TTC549 (cell line): ENCODE data around the gene ST3GAL5.

Source experiments
- FAIRE-seq: peaks from 2 replicates; lab custom pipeline; 2012; peaks lifted over from hg19 to GRCh38; lab: Jason Lieb, UNC

Gene ST3GAL5

DNA sequence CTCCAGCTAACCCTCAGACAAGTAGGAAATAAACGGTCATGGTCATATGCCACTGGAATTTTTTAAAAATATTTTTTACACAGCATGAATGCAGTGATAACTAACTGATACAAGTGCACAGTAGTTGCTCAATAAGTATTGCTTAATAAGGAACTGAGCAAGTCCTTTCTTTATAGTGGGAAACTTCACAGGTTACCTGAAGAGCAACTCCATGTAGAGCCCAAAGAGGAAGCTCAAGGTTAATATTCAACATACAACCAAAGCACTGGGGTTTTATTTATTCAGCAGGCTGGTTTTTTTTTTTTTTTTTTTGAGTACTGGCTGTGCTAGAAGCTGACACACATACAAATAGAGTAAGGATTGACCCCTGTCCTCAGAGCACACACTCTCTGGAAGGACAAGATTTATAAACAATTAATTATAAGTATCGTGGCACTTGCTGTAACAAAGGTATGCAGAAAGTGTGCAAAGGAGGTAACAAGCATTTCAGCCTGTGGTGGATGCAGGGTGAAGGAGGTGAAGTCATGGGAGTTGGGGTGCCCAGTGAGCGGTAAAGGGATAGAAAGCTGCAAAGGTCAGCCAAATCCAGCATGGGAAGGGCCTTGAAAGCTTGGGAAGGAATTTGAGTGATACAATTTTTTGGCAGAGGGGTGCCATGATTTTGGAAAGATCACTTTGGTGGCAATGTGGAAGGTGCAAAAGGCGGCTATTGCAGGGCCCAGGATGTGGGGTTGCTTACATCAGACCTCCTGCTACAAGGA is 82.3 kb downstream of the ST3GAL5 start:
- no peak for FAIRE-seq

DNA sequence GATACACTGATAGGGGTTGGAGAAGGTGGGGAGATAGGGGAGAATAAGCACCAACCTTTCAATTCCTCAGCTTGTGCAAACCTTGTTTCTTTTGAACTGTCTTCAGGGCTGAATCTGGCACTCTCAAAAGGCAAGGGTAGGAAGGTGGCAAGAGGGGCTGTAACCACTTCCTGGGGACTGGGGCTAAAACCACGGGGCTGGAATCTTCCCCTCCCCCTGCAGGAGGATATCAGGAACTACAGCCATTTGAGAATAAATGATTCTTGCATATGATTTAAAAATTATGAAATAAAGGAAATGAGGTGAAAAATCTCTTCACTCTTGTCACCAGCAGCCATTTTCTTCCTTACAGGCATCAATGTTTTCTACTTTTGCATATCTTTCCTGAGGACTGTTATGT is 84.2 kb downstream of the ST3GAL5 start:
- no peak for FAIRE-seq

DNA sequence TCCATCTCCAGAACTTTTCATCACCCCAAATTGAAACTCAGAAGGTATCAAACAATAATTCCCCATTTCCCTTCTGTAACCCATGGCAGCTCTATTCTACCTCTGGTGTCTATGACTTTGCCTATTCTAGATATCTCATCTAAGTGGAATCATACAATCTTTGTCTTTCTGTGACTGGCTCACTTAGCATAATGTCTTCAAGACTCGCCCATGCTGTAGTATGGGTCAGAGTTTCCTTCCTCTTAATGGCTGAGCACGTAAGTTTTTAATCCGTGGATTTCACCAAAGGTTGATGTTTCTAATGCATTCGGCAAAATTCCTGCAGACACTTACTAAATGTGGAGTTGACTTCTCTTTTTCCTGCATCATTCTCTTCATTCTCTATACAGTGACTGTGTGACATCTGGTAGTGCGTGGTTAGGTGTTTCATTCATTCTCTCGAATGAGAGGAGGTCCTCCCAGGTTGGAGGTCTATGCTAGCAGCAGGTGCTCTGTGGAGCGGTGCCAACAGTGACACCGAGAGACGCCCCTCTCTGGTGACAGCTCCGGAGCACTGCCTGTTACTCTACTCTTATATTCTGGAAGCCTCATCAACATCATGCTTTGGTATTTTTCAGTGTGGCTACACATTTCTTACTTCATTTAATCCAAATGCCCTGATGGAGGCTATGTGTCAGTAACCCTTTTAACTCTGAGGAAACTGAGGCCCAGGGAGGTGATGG is 84.9 kb downstream of the ST3GAL5 start:
- FAIRE-seq: no peak

DNA sequence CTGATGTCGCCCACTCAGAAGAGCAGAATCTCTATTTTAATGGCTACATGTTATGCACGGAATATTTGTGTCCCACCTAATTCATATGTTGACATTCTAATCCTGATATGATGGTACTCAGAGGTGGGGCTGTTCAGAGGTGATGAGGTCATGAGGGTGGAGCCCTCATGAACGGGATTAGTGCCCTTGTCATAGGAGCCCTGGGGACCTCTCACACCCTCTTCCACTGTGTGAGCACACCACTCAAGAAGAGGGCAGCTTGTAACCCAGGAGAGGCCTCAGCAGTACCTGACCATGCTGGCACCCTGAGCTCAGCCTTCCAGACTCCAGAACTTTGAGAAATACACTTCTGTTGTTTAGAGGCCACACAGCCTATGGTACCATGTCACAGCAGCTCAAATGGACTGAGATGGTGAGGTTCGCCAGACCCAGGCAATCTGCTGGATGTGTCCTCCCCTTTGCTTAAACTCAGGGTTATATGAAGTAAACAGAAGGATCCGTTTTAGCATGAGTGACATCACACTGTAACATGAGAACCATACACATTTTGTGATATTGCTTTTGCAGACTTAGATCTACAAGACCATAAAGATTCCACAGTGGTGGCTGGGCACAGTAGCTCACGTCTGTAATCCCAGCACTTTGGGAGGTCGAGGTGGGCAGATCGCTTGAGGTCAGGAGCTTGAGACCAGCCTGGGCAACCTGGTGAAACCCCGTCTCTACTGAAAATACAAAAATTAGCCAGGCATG is 86.3 kb downstream of the ST3GAL5 start:
- no peak for FAIRE-seq

DNA sequence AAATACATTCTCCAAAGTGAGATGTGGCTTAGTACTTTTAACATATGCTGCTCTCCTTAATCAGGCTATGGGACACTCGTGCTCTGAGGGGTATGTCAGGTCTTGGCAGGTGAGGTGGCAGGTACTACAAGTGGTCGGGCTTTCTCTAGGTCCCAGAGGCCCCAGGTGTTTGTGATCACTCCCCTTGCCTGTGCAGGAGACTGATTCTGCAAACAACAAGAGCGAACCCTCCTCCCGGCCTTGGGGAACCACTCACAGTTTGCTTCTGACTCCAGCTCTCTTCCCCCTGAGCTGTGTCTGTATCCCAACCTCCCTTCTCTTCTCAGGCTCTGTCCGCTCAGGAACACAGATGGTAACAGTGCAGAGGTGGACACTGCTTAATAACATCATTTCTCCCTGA is 86.9 kb downstream of the ST3GAL5 start:
- no peak for FAIRE-seq

DNA sequence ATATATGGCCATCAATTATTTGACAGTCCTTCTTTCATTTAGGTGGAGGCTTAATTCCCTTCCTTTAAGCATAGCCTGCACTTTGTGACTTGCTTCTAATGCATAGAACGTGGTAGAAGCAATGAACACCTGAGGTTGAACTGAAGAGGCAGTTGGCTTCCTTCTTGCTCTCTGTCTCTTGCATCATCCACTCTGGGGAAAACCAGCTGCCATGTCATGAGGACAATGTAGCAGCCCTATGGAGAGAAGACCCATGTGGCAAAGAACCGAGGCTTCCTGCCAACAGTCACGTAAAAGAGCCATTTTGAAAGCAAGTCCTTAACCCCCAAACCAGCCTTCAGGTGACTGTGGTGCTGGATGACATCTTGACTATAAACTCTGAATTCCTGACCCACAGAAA is 88.2 kb downstream of the ST3GAL5 start:
- FAIRE-seq: no peak

DNA sequence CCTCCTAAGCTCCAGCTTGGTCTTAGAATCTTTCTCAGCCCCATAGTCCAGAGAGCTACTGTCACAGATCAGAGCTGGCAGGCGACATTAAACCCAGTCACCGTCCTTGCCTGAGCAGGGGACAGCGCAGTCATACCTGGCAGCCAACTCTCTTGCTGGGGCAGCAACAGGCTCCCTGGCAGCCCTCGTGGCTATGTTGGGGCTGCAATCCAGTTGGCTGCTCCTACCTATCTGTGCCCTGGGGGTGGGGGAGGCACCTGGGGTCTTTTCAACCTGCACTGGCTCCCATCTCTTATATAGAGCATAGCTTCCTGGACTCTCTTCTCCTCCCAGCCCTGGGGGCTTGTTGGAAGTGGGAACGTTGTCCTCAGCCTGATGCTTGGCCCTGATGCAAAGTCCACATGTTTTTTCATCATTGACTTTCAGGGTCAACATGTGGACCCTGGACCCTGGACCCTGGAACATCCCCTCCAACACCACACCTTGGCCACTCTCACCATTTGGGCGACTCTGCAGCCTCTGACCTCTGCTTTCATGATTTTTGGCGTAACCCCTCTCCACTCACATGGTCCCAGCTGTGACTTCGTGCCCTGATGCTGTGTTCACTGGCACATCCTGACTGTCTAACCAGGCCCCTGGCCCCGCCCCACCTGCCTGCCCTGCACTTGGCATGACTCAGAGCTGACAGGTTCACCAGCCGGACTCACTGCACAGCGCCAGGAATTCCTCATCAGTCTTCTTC is 89.4 kb downstream of the ST3GAL5 start:
- no peak for FAIRE-seq

DNA sequence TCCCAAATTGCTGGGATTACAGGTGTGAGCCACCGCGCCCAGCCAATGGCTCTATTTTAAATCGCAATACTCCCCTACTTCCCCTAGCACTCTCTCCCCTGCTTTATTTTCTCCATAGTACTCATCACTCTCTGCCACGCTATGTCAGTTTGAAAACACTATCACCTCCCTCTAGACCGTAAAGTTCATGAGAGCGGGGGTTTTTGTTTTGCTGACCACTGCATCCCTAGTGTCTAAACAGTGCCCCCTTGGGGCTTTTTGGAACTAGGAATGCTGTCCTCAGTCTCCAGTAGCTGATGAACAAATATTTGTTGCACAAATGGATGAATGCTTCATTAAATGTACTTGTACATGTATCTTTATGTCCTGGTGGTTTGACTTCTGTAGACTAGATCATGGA is 90.9 kb downstream of the ST3GAL5 start:
- no peak for FAIRE-seq

DNA sequence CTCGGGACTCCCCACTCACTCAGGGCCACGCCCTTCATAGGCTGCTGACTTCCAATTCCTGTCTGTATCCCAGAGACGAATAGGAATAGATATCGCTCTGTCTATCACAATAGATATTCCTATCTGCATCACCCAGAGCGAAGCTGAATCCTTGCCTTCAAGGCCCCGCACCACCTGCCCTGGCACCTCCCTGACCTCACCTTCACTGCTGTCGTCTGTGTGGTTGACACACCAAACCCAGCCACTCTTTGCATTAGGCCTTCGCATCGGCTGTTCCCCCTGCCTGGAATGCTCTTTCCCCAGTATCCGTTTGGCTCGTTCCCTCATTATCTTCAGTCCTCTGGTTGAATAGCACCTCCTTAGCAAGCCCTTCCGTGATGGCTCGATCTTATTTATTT is 91.5 kb downstream of the ST3GAL5 start:
- FAIRE-seq: no peak

DNA sequence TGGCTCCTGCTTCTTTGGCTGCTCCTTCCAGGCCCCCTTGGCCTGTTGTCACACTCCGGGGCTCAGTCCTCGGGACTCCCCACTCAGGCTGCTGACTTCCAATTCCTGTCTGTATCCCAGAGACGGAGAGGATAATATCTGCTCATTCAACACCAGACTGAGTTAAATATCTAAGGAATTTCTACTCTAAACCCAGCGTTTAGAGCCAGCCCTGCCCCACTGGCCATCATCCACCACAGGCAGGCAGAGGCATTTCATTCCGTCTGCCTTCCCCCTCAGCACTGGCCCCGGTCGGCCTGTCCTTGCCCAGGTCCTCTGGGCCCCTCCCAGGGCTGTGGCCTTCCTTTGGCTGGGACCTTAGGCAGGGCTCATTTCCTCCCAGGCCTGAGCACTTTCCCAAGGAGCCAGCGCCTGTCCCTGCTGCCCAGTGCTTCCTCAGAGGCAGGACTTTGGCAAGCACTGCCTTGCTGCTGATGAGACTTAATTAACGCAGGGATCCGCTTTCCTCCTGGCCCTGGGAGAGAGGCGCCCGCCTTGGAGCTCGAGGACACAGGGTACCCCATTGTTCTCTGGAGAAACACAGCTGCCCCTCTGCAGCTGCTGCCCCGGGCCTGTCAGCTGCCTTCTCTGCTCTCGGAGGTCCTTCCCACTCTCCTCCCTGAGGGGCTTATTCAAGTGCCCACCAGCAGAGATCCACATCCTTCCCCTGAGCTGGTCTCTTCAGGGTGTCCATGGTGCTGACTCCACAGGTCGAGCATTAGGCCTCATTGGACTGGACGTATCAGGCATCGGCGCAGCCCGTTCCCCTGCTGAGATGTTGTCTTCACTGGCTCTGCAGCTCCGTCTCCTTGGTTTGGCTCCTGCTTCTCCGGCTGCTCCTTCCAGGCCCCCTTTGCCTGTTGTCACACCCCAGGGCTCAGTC is 92.2 kb downstream of the ST3GAL5 start:
- no peak for FAIRE-seq

DNA sequence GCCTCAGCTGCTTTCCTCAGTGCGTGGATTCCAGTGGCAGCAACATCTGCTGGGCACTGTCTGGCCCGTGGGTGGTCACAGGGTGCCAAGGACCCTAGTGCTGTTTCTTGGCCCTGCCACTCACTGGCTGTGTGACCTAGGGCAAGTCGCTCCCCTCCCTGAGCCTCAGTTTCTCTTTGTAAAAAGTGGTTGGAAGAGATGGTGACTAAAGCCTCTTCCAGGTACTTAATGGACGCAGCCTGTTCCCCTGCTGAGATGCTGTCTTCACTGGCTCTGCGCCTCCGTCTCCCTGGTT is 92.8 kb downstream of the ST3GAL5 start:
- no peak for FAIRE-seq

DNA sequence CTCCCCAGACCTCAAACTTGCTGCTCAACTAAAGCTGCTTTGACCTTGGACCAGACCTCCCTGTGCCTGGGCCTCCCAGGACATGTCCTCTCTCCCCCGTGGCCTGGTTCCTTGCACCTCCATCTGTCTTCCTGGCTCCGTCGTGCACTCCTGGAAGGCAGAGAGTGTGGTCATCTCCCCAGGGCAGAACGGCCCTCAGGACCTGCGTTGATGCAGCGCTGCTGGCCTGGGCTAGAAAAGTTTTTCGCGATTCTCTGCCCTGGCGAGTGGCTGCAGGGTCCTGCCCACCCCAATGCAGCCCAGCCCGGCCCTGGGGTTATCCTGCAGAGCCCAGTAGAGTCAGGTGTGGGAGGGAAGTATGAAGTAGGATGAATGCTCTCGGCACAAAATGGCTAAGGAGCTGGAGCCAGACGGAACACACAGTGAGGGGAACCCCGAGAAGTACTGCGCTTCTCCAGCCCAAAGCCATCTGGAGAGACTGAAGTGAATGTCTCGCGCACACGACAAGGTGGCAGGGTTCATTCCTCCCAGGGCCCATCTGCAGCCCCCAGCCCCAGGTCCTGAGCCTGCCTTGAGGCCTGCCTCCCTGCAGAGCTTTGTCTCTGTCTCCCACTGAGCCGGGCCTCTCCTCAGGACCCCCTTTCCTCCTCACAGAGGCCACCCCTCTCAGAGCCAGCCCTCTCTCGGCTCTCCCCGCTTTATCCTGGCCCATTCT is 93.3 kb downstream of the ST3GAL5 start:
- FAIRE-seq: no peak

DNA sequence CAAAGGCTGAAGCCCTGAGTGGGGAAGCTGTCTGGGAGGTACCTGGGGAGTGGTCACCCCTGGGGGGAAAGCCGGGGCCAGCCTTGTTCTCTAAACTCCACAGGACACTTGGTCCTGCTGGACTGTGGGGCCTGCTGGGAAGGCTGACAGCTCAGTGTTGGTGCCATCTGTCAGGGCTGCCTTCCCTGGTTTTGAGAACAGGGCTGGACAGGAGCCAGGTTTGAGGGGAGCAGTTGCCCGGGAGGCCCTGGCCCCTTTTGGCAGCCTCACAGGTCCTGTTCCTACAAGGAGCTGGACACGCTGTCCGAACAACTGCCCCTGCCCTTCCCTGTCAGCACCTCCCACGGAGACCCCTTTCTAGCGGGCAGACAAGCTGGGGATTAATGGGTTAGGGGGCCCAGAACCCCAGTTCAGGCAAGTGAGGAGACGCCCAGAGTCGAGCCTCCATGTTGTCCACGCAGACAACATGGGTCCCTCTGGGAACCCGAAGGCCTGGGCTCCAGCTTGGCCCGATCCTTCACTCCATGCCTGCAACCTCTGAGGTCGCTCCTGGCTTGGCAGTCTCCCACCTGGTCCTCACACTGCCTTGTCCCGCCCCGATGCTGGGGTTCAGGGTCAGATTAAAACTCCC is 94.2 kb downstream of the ST3GAL5 start:
- no peak for FAIRE-seq

DNA sequence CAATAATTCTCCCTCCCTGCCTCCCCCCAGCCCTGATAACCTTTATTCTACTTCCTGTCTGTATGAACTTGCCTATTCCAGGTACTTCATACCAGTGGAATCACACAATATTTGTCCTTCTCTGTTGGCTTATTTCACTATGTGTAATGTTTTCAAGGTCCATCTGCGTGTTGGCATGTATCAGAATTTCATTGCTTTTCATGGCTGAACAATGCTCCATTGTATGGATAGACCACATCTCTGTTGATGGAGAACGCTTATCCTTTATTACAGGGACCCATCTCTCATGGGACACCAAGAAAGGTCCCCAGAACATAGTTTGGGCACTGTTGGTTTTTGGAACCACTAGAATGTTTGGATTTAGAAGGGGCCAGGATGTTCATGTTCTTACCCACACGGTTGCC is 94.8 kb downstream of the ST3GAL5 start:
- FAIRE-seq: no peak

DNA sequence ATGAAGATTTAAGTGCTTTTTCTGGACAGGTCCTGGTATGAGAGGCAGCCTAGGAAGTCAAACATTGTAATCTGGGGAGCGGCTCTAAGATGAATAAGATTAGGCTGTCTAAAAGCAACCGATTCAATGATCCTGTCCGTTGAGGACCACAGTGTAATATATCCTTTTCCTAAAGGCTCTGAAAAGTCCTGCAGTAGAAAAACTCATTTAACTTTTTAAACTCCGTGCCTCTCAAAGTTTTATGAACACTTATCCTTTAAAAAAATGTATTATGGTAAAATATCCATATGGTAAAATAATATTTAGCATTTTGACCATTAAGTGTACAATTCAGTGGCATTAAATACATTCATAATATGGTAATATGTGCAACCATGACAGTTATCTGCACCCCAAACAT is 95.2 kb downstream of the ST3GAL5 start:
- FAIRE-seq: no peak

DNA sequence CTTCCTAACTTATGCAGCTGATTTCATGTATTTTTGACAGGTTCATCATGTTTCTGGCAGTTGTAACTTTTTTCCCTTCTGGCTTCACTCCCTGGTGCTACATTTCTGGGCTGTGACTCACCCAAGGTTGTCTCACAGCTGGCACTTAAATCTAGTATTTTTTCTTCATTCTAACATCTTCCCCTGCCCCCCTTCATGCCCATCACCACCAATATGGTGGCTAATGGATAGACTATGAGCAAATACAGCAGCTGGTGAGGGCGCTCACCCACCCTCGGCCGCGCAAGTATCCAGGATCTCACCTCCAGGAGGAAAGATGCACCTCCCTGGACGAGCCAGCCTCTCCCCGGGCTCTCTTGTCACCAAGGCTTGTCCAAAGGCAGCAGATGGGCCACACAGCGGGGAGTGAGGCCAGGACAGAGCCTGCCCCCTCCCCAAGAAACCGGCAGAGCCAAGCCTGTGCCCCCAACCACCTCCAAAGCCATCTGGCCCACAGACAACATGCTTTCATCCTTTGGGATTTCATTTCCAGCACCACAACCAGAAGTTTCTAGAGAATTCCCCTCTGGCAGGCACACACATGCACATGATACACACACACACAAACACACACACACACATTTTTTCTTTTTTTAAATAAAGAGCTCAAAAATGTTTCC is 95.9 kb downstream of the ST3GAL5 start:
- FAIRE-seq: no peak

DNA sequence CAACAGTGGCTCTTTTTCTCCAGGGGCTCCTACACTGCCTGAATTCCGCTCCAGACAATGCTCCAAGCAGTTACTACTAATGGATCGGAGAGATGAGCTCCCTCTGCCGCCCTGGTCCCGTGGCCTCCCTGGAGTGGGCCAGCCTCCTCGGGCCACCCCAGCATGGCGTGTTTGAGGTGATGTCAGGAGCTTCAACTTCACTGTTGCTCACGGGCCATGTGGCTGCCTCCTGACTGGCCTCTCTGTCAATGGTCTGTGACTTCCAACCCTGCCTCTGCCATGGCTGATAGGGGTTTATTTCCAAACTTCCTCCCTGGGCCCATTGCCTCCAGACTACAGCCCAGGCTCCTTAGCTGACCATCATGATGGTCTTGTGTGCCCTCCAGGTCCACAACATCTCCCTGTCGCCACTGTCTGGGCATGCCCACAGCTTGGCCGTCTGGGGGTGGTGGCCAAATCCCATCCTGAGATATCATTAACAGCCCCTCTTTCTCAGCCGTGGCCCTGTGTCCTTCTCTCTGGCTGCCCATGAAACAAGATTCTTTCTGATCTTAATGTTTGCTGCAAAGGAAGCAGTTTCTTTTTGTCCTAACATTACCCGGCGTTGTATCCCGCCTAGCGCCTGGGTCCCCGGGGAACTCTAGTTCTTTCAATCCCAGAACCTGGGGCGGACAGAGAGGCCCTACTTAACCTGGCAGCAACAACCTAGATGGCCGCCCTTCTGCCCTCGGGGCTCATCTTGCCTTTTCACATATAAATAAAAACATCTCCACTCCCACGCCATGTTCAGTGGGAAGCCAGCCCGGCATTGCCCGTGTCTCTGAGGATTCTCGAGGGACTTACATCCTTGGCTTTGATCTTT is 96.9 kb downstream of the ST3GAL5 start:
- no peak for FAIRE-seq

DNA sequence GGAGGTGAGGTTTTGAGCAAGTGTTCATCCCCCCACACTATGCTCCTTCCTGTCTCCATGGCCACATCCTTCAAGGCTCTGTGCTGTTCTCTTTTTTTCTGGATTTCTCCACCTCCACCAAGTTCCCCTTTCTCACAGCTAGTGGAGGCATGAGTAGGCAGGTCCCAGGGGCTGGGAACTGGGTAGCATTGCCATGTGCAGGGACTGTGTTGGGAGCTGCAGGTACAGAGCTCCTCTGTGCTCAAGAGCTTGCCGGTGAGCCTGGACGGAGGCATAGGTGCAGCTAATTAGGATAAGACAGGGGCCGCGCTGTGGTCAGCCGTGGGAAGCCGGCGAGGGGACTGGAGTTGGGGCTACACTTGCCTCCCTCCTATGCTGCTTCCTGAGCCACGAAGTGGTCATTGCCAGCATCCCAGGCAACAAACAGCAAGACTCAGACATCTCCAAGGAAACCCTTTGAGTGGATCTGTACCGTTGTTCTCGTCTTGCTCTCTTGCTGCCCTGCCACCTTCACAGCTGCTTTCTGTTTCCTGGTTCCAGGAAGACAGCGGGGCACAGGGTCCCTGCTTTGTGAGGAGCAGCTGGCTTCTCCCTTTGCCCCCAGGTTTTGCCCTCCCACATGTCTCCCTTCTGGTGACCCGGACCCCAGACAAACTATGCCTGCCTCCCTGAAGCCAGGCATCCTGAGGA is 98.1 kb downstream of the ST3GAL5 start:
- no peak for FAIRE-seq
